ENCODE measurements around the gene STIM2. TPM values are rescaled to one million over a fixed set of nuclear protein-coding genes. Genes with fewer than 3 reads are reported as not detected.
A peak's percentile ranks its signal among the peaks of the same experiment; 100 is the strongest.

STIM2 gene
- total and polyA plus RNA-seq, 3 experiments from 2014 or later = 41.4 to 51.0 (median 47.8) TPM

DNA sequence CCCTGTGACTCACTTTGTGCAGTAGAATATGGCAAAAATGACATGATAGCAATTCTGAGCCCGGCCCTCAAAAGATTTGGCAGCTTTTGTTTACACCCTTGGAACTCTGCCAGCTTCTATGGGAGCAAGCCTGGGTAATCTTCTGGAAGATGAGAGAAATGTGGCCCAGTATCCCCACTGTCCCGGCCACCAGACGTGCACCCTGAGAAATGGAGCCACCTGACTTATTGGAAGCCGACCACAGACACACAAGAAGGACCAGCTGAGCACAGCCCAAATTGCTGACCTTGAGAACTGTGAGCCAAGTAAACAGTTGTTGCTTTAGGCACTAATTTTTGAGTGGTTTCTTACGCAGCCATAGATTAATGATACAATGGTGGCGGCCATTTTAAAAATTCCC, 197.0 kb downstream of the STIM2 start:
- ChIA-PET POLR2A (no interaction called here), CTCF (interaction anchor here (1.2 kb wide), 1 partner anchor 9 kb away, joined by 3 read pairs; no protein-coding TSS in a partner anchor)
- H3K27ac Mint-ChIP-seq = no peak overlapping the region
- Histone ChIP-seq H3K36me3 (ENCODE audit: insufficient read depth, low read length) (no peaks in the 10 kb centered on the region), H3K4me1 (ENCODE audit: insufficient read depth, low read length) (no peaks in the 10 kb centered on the region), H3K4me3 (ENCODE audit: low read length) (no peak overlapping the region), H3K27me3 (ENCODE audit: insufficient read depth, low read length, poor library complexity, severe bottlenecking) (no peaks in the 10 kb centered on the region), H3K27ac (ENCODE audit: low read depth, low read length) (no peak overlapping the region), H3K9me3 (ENCODE audit: low read length) (no peaks in the 10 kb centered on the region)
- peaks cover 0 to 2% (median 0%) of the 10 kb centered on the region in 3 donors for H3K4me1 Mint-ChIP-seq
- H3K27me3 Mint-ChIP-seq = peaks cover 5 to 36% of the 10 kb centered on the region in 2 donors
- DNase-seq = no peak
- H3K9me3 Mint-ChIP-seq = no peaks in the 10 kb centered on the region
- no peak overlapping the region for H3K4me3 Mint-ChIP-seq
- H3K36me3 Mint-ChIP-seq = no peaks in the 10 kb centered on the region

DNA sequence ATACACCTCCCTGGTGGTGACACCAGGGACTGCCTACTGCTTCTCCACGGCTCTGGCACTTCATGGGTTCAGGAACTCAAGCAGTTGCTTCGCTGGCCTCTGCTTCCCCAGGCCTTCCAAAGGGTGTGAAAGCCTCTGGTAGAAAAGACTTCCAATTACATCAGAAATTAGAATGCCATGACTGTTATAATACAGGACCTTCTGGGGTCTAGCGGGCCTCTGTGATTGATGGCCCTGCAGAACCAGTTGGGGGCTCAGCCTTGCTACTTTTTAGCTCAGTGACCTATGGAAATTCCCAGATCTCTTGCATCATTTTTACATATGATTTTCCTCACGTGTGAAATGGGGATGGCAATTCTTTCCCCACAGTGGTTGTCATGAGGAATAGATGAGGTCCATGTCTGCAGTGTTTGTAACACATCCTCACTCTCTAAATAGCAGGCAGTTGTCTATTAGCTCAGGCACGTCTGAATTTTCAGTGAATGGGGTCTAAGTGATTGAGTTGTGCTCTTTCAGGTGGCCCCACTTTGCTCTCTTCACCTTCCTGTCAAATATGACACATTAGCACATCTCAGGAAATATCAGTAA, 198.3 kb downstream of the STIM2 start:
- Histone ChIP-seq H3K4me3 (ENCODE audit: low read length) (no peak overlapping the region), H3K4me1 (ENCODE audit: insufficient read depth, low read length) (no peaks in the 10 kb centered on the region), H3K27ac (ENCODE audit: low read depth, low read length) (no peak overlapping the region), H3K9me3 (ENCODE audit: low read length) (no peaks in the 10 kb centered on the region), H3K27me3 (ENCODE audit: insufficient read depth, low read length, poor library complexity, severe bottlenecking) (no peaks in the 10 kb centered on the region), H3K36me3 (ENCODE audit: insufficient read depth, low read length) (no peaks in the 10 kb centered on the region)
- POLR2A ChIA-PET = no interaction called here
- H3K4me1 Mint-ChIP-seq = peaks cover 0 to 2% (median 0%) of the 10 kb centered on the region in 3 donors
- CTCF ChIA-PET = no interaction called here
- no peak overlapping the region for H3K4me3 Mint-ChIP-seq
- DNase-seq = no peak
- no peaks in the 10 kb centered on the region for H3K36me3 Mint-ChIP-seq
- peak overlapping the region in 1 of 8 donors; percentile 18 for H3K27ac Mint-ChIP-seq
- H3K9me3 Mint-ChIP-seq = no peaks in the 10 kb centered on the region
- peaks cover 2 to 34% of the 10 kb centered on the region in 2 donors for H3K27me3 Mint-ChIP-seq

DNA sequence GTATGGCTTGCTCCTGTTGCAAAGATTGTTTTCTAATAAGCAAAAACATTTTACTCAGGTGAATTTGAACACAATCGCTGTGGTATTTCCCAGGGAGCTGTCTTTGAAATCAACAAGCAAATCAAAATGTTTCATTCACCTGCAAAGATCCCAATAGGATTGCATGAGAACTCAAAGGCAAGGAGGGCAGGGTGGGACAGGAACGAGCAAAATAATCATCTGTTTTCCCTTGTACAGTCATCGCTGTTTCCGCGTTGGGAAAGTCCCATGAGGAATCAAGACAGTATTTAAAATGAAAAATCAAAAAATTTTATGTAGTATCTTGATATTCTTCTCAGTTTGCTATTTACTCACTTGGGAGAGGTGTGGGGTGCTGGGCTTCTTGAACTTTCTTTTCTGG, 198.8 kb downstream of the STIM2 start:
- Histone ChIP-seq H3K4me1 (ENCODE audit: insufficient read depth, low read length) (no peaks in the 10 kb centered on the region), H3K9me3 (ENCODE audit: low read length) (no peaks in the 10 kb centered on the region), H3K27ac (ENCODE audit: low read depth, low read length) (no peak overlapping the region), H3K36me3 (ENCODE audit: insufficient read depth, low read length) (no peaks in the 10 kb centered on the region), H3K27me3 (ENCODE audit: insufficient read depth, low read length, poor library complexity, severe bottlenecking) (no peaks in the 10 kb centered on the region), H3K4me3 (ENCODE audit: low read length) (no peak overlapping the region)
- no peaks in the 10 kb centered on the region for H3K36me3 Mint-ChIP-seq
- no peak for DNase-seq
- peaks cover 0 to 2% (median 0%) of the 10 kb centered on the region in 3 donors for H3K4me1 Mint-ChIP-seq
- POLR2A ChIA-PET = no interaction called here
- H3K9me3 Mint-ChIP-seq = no peaks in the 10 kb centered on the region
- CTCF ChIA-PET = no interaction called here
- H3K27me3 Mint-ChIP-seq = peaks cover 5 to 38% of the 10 kb centered on the region in 2 donors
- H3K4me3 Mint-ChIP-seq = no peak overlapping the region
- H3K27ac Mint-ChIP-seq = no peak overlapping the region

DNA sequence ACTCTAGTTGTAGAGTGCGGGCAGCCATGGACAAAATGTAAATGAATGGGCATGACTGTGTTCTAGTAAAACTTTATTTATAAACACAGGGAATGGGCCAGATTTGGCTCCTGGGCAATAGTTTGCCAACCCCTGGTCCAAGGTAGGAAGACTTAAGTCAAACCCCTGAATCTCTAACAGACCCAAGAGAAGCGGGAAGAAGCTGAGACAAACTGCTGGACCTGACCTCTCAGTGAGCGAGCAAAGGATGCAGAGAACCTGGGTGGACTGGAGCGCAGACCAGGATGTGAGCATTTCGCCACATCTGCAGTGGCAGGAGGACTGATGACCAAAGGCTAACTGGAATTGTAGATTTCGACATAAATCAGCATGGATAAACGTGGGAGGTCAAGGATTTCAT, 201.6 kb downstream of the STIM2 start:
- POLR2A ChIA-PET = no interaction called here

DNA sequence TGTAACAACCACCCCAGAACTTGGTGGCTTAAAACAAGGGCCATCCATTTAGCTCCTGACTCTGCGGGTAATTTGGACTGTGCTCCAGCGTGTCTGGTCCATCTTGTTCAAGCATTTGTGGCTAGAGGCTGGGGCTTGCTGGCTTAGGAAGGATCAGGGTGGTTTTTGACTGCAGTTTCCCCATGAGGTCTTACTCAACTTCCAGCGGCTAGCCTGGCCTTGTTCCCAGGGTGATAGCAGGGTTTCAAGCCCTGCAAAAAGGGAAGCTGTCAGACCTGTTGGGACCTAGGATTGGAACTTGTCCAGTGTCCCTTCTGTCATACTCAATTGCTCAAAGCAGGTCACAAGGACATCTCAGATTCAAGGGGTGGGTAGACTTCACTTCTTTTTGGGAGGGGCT, 205.9 kb downstream of the STIM2 start:
- Histone ChIP-seq H3K27ac (ENCODE audit: low read depth, low read length) (no peak overlapping the region), H3K27me3 (ENCODE audit: insufficient read depth, low read length, poor library complexity, severe bottlenecking) (no peaks in the 10 kb centered on the region), H3K4me3 (ENCODE audit: low read length) (no peak overlapping the region), H3K4me1 (ENCODE audit: insufficient read depth, low read length) (no peaks in the 10 kb centered on the region), H3K9me3 (ENCODE audit: low read length) (no peaks in the 10 kb centered on the region), H3K36me3 (ENCODE audit: insufficient read depth, low read length) (no peaks in the 10 kb centered on the region)
- Mint-ChIP-seq H3K27me3 (peaks cover 6 to 37% of the 10 kb centered on the region in 2 donors), H3K4me3 (no peak overlapping the region), H3K27ac (no peak overlapping the region), H3K4me1 (no peaks in the 10 kb centered on the region), H3K9me3 (peaks cover 0 to 4% (median 0%) of the 10 kb centered on the region in 5 donors), H3K36me3 (no peaks in the 10 kb centered on the region)
- POLR2A ChIA-PET = no interaction called here
- DNase-seq = no peak
- CTCF ChIA-PET = no interaction called here

More for the DNA sequence above, 201.6 kb downstream of the STIM2 start:
- Mint-ChIP-seq H3K4me1 (peaks cover 0 to 2% (median 0%) of the 10 kb centered on the region in 3 donors), H3K27me3 (peaks cover 5 to 34% of the 10 kb centered on the region in 2 donors), H3K9me3 (no peaks in the 10 kb centered on the region), H3K4me3 (no peak overlapping the region), H3K27ac (no peak overlapping the region), H3K36me3 (no peaks in the 10 kb centered on the region)
- DNase-seq = no peak
- Histone ChIP-seq H3K4me1 (ENCODE audit: insufficient read depth, low read length) (no peaks in the 10 kb centered on the region), H3K27me3 (ENCODE audit: insufficient read depth, low read length, poor library complexity, severe bottlenecking) (no peaks in the 10 kb centered on the region), H3K36me3 (ENCODE audit: insufficient read depth, low read length) (no peaks in the 10 kb centered on the region), H3K4me3 (ENCODE audit: low read length) (no peak overlapping the region), H3K9me3 (ENCODE audit: low read length) (no peaks in the 10 kb centered on the region), H3K27ac (ENCODE audit: low read depth, low read length) (no peak overlapping the region)
- CTCF ChIA-PET = no interaction called here

DNA sequence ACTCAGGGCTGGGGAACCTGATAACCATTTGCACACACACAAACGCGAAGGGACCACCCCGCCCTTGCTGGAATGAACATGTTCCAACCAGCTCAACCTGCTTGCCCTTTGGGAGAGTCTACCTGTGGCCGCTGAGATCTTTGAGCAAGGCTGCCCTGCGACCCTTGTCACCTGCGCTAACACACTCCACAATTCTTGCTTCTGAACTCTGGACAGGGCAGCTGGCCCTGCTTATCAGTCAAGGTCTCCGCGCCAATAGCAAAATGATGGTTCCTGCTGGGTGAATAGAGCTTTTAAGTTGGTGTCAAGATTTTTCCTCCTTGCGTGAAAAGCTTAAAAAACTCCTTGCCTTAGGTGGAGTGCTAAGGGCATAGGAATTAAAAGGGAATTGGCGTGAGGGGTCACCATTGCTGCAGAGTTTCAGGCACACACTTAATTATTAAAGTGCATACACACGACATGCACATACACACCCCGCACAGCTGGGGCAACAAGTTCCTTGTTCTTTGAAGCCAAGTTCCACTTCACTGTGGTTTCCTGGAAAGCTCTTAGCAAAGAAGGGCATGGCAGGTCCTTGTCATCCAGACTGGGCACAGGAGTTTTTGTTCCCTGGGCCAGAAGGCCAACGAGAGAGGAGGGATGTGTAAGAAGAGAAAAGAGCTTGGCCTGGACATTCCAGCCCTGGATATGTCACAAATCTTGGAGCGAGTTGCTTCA, 207.7 kb downstream of the STIM2 start:
- H3K9me3 ChIP-seq (ENCODE audit: low read length) = no peaks in the 10 kb centered on the region
- CTCF ChIA-PET = no interaction called here
- no peaks in the 10 kb centered on the region for H3K4me1 ChIP-seq (ENCODE audit: insufficient read depth, low read length)
- Mint-ChIP-seq H3K27ac (no peak overlapping the region), H3K36me3 (no peaks in the 10 kb centered on the region), H3K4me3 (no peak overlapping the region), H3K4me1 (no peaks in the 10 kb centered on the region), H3K9me3 (peaks cover 0 to 4% (median 0%) of the 10 kb centered on the region in 5 donors), H3K27me3 (peaks cover 6 to 24% of the 10 kb centered on the region in 2 donors)
- H3K27me3 ChIP-seq (ENCODE audit: insufficient read depth, low read length, poor library complexity, severe bottlenecking) = no peaks in the 10 kb centered on the region
- no peak for DNase-seq
- H3K36me3 ChIP-seq (ENCODE audit: insufficient read depth, low read length) = no peaks in the 10 kb centered on the region
- POLR2A ChIA-PET = no interaction called here
- no peak overlapping the region for H3K4me3 ChIP-seq (ENCODE audit: low read length)
- no peak overlapping the region for H3K27ac ChIP-seq (ENCODE audit: low read depth, low read length)

Data from CD8-positive, alpha-beta memory T cell (primary cell).